DMS 273 (cell line): Measurements from ENCODE around the gene BCL2.
A peak's percentile ranks its signal among the peaks of the same experiment; 100 is the strongest.

Experiments
- DNase-seq: peaks from one replicate; lab custom pipeline; 2025; ENCODE audit not compliant: unreplicated experiment; lab: John Stamatoyannopoulos, UW

BCL2 gene

GRCh38 chr18:63290166-63290820 is 29.3 kb downstream of the BCL2 start:
- no peak for DNase-seq

DNA sequence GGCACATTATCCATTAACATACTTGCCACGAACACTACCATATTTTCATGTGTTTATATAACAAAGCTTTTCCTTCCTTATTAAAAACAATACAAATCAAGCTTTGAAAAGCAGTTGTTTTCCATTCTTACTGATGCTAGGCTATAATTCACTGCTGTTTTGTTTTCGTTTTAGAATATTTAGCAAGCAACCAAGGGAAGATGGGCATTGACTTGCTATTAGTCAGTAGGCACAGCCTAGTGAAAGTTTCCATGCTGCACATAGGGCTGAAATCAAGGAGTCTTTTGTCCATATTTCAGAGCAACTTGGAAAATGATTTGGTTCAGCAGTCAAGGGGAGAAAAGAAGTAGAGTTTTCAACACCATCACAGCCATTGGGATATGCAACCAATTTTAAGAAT is 31.3 kb downstream of the BCL2 start:
- no peak for DNase-seq

DNA sequence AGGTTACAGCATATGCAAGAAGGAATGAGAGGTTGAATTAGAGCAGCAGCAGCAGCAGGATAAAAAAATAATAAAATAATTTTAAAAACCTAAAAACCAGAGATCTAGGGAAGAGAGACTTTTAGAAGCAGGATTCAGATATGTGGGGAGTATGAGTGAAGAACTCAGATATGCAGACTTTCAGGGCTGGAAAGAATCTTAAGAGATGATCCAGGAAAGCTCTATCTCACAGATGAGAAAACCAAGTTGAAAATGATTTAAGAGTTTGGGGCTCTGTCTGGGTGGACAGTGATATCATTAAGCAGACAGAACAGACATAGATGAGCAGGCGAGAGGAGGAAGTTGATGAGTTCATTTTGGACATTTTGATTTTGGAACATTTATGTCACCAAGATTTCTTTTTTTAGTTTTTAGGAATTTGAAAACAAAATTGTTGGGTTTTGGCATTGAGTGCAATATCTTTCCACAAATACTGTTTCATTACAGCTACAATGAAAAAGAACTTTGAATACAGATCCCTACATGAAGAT is 31.8 kb downstream of the BCL2 start:
- no peak for DNase-seq

DNA sequence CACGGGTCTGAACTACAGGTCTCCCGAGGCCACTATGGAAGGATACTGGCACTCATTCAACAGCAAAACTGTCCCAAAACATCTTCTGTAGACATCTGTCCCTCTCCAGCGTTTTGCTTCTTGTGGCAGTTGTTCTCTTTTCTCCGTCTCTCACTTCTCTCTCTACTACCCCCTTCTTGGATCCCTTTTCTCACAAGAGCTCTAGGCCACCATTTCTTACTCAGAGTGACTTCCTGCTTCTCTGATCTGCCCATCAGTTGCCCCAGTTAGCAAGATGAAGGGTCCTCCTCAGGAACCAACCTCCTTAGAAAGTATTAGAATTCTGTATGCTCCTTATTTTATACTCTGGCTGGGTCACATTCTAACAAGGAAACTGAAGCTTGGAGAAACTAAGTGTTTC is 32.6 kb downstream of the BCL2 start:
- peak; percentile 62 for DNase-seq

DNA sequence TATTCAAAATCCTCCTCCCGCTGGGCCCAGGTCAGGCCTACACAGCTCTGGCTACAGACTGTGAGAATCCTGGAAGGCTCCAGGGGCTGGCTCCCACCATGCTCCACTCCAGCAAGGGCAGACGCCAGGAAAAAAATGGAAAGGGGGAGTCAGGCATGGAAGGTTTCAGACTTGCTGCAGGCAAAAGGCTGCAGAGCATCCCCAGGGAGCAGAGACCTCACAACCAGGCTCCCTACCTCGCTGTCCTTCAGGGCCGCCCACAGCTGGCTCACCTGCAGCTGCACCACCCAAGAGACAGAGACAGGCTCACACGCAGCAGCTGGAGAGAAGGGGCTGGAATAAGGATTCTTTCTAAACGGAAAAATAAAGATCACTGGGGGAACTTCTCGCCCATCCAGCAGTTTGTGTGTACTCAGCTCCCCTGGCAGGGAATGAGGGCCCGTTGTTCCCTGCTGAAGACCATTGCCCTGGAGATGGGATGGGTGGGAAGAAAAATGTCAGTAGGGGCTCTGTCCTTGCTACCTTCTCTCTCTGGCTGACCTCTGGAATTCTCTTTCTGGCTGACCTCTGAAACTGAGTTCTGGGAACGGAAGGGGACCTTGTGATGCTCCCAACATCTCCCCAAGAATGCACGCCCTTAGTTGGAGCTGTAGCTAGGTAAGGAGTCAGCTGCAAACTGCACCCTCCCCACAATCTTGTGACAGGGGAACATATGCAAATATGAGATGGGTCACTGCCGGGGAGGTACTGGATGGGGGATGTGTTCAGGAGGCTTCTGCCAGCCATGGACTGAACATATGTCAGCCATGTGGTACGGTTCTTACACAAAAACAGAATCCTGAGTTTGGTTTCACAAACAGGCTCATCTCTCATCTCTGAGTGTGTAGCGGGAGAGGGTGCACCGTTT is 34.5 kb downstream of the BCL2 start:
- DNase-seq = peak; percentile 72

DNA sequence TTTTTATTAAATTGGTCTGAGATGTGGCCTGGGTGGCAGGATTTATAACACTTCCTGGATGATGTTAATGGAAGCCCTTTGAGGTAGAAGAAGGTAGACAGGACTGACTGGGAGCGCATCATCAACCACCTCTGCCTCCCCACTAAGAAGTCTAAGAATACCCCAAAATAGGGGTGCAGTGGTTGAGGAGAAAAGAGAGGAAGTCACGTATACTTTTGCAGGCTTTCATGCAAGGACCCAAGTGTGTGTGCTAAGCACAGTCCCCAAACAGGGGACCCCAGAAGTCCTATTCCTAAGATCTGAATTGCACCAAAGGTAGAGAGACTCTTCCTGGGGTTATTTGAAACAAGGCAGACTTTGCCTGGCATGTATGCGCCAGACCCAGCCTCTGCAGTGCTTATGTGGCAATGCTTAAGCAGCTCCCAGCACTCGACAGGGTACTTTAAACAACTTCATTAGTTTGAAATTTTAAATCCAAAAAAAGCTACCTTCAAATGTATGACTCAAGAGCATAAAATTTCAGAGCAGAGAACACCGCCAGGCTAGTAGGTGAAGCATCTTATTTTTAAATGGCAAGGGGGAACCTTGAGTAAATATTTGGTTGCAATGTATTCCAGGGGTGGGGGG is 35.3 kb downstream of the BCL2 start:
- no peak for DNase-seq

- DNase-seq = no peak
Measured at GRCh38 chr18:63283305-63284094, 36.1 kb downstream of the BCL2 start.

- DNase-seq = no peak
Measured at GRCh38 chr18:63282793-63283192, 36.8 kb downstream of the BCL2 start.

GRCh38 chr18:63273222-63273927 is 46.2 kb downstream of the BCL2 start:
- no peak for DNase-seq

GRCh38 chr18:63272638-63273037 is 46.9 kb downstream of the BCL2 start:
- no peak for DNase-seq

DNA sequence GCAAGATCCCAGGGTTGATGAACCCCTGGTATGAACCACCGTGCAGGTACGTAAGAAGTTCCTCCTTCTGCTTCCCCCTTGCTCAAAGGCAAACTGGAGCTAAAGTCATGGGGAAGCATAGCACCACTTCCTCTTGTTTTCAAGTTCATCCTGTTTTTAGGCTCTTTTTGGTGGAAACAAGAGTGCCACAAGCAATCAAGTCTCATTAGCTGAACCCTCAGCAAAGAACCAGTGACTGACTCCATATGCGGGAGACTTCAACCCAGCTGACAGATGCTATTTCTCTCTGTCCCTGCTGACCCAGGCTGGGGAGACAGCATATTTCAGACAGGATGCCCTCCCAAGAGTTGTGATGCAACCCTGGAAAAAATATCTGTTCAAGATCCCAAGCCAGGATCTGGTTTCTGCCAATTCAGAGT is 47.7 kb downstream of the BCL2 start:
- peak; percentile 56 for DNase-seq

GRCh38 chr18:63271148-63271547 is 48.4 kb downstream of the BCL2 start:
- DNase-seq = peak; percentile 60

GRCh38 chr18:63267975-63268721 is 51.4 kb downstream of the BCL2 start:
- peak; percentile 9 for DNase-seq

DNA sequence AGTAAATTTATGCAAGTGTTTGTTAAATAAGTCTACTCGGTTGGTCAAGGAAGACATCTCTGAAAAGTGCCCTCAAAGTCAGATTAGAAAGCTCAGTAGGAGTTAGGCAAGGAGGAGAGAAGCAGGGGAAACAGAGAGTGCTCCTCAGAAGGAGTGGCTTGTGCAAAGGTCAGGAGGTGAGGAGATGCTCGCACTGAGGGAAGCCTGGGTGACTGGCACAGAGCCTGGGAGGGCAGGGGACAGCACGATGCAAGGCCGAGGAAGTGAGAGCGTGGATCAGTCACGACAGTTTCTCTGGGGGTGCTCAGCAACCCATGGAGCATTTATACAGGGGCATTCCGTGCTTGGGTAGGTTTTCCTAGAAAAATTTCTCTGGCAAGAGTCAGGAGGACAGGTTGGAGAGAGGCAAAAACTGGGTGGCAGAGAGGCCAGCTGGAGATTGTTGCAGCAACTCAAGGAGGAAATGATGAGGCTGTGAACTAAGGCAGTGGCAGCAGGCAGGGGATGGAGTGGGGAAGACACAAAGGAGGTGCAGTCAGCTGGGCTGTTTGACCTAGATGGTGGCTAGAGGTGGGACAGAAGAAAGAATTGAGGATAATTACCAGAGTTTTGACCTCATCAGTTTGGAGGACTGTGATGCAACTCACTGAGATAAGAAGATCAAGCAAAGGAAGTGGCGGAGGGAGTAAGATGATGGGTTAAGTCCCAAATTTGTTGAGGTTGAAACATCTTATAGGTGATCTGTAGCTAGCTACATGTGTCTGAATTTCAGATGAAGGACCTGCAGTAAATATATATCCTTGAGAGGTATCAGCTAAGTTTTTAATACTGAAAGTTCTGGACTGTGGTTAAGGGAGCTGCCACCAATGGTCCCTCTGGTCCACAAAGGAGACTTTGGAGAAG is 52.4 kb downstream of the BCL2 start:
- no peak for DNase-seq

DNA sequence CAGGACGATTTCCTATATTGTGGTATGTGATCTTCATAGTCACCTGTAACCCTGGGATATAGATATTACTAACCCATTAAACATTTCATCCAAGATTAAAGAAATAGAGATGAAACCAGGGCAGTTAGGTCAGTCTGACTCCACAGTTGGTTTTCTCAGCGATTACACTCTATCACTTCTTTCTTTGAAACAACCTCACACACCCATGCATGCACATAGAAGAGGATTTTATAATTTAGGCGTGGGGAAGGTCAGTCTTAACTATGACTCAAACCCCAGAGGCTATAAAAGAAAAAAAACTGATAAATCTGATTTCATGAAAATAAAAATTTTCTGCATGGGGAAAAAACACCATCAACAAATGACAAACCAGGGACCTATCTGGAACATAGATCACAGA is 54.2 kb downstream of the BCL2 start:
- no peak for DNase-seq

DNA sequence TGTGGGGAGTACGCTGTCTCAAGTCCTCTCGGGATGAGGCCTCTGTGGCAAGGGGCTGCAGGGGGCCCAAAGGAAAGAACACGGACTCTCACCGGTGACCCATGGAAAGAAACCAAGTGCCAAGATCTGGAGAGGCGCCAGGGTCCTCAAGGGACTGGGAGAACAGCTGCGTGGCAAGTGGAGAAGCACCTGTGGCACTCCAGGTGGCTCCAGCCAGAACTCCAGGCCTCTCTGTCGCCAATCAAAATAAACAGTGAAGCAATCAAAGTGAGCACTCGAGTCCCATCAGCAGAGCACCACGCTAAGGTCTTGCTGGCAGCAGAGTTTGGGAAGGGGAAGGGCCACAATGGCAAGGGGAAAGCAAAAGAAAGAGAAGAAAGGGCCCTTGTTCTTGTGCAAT is 54.7 kb downstream of the BCL2 start:
- peak; percentile 47 for DNase-seq

- DNase-seq = no peak
Measured at GRCh38 chr18:63263444-63263843, 56.1 kb downstream of the BCL2 start.
